ENCODE measurements around the gene USP44. TPM values are rescaled to one million over a fixed set of nuclear protein-coding genes. Genes with fewer than 3 reads are reported as not detected.
A peak's percentile ranks its signal among the peaks of the same experiment; 100 is the strongest.

The USP44 gene
- total RNA-seq = 10 to 100 TPM in 3 of 6 donors, 1 to 10 TPM in 3; 4.2 to 25.6 (median 11.5) TPM

GRCh38 chr12:95551305-95551704, at the start of gene USP44:
Gene USP44, minus strand, starts transcription at chr12:95551476. Its CDS starts 17,220 bp downstream, at chr12:95534256.
- DNase-seq = no peak
- H3K9me3 ChIP-seq = peaks cover 0 to 7% (median 2%) of the 10 kb centered on the region in 4 donors
- 60 to 65% methylated on average over 8 to 9 of the region's 9 CpGs for WGBS, 2 donors
- no peak within 1 kb of the TSS for H3K27ac ChIP-seq
- H3K36me3 ChIP-seq = no peaks in the 10 kb centered on the region
- H3K4me1 ChIP-seq = peaks cover 4 to 25% (median 6%) of the 10 kb centered on the region in 4 donors
- ATAC-seq (ENCODE audit: low FRiP score in 2 of 2) = no peak
- H3K27me3 ChIP-seq = peaks cover 0 to 12% (median 4%) of the 10 kb centered on the region in 4 donors
- no peak within 1 kb of the TSS for H3K4me3 ChIP-seq
- TF ChIP-seq CTCF (IDR thresholded peaks at IDR 0.05) (no peak), EP300 (IDR thresholded peaks at IDR 0.05) (no peak), POLR2A (IDR thresholded peaks at IDR 0.05) (no peak), POLR2AphosphoS5 (IDR thresholded peaks at IDR 0.05) (no peak)

GRCh38 chr12:95600567-95600966, 49.3 kb upstream of the USP44 start:
- Histone ChIP-seq H3K4me3 (no peak overlapping the region), H3K36me3 (no peaks in the 10 kb centered on the region), H3K27ac (no peak overlapping the region), H3K9me3 (no peaks in the 10 kb centered on the region), H3K4me1 (no peaks in the 10 kb centered on the region), H3K27me3 (no peaks in the 10 kb centered on the region)
- DNase-seq (no peak), ATAC-seq (ENCODE audit: low FRiP score in 2 of 2) (no peak)
- TF ChIP-seq POLR2AphosphoS5 (IDR thresholded peaks at IDR 0.05) = no peak
- TF ChIP-seq EP300 (IDR thresholded peaks at IDR 0.05) = no peak
- no peak for TF ChIP-seq CTCF (IDR thresholded peaks at IDR 0.05)
- no peak for TF ChIP-seq POLR2A (IDR thresholded peaks at IDR 0.05)
- WGBS, 2 donors = 92 to 94% methylated on average over 8 of the region's 8 CpGs

- Histone ChIP-seq H3K36me3 (no peaks in the 10 kb centered on the region), H3K27ac (no peak overlapping the region), H3K9me3 (no peaks in the 10 kb centered on the region), H3K4me3 (no peak overlapping the region), H3K4me1 (no peaks in the 10 kb centered on the region), H3K27me3 (no peaks in the 10 kb centered on the region)
- 89 to 94% methylated on average over 5 of the region's 5 CpGs for WGBS, 2 donors
- ATAC-seq (ENCODE audit: low FRiP score in 2 of 2) (no peak), DNase-seq (no peak)
- TF ChIP-seq CTCF (IDR thresholded peaks at IDR 0.05) (no peak), EP300 (IDR thresholded peaks at IDR 0.05) (no peak), POLR2AphosphoS5 (IDR thresholded peaks at IDR 0.05) (no peak), POLR2A (IDR thresholded peaks at IDR 0.05) (no peak)
Measured at GRCh38 chr12:95599880-95600279, 48.6 kb upstream of the USP44 start.

GRCh38 chr12:95594136-95594535, 42.9 kb upstream of the USP44 start:
- TF ChIP-seq EP300 (IDR thresholded peaks at IDR 0.05) = no peak
- no peak for TF ChIP-seq POLR2A (IDR thresholded peaks at IDR 0.05)
- no peak for TF ChIP-seq CTCF (IDR thresholded peaks at IDR 0.05)
- TF ChIP-seq POLR2AphosphoS5 (IDR thresholded peaks at IDR 0.05) = no peak
- H3K4me3 ChIP-seq = no peak overlapping the region
- no peak overlapping the region for H3K27ac ChIP-seq
- H3K4me1 ChIP-seq = no peaks in the 10 kb centered on the region
- WGBS, 2 donors = 69 to 84% methylated on average over 2 of the region's 2 CpGs
- no peaks in the 10 kb centered on the region for H3K36me3 ChIP-seq
- ATAC-seq (ENCODE audit: low FRiP score in 2 of 2) (no peak), DNase-seq (no peak)
- no peaks in the 10 kb centered on the region for H3K9me3 ChIP-seq
- H3K27me3 ChIP-seq = no peaks in the 10 kb centered on the region

- peak in 1 of 2 donors; percentile 74 for ATAC-seq (ENCODE audit: low FRiP score in 2 of 2)
- 56 to 59% methylated on average over 5 to 7 of the region's 7 CpGs for WGBS, 2 donors
- H3K4me3 ChIP-seq = no peak overlapping the region
- no peaks in the 10 kb centered on the region for H3K36me3 ChIP-seq
- H3K27me3 ChIP-seq = no peaks in the 10 kb centered on the region
- no peaks in the 10 kb centered on the region for H3K4me1 ChIP-seq
- H3K9me3 ChIP-seq = no peaks in the 10 kb centered on the region
- DNase-seq = no peak
- no peak for TF ChIP-seq CTCF (IDR thresholded peaks at IDR 0.05)
- no peak for TF ChIP-seq POLR2AphosphoS5 (IDR thresholded peaks at IDR 0.05)
- no peak for TF ChIP-seq POLR2A (IDR thresholded peaks at IDR 0.05)
- no peak for TF ChIP-seq EP300 (IDR thresholded peaks at IDR 0.05)
- H3K27ac ChIP-seq = no peak overlapping the region
Measured at GRCh38 chr12:95593266-95593871, 42.1 kb upstream of the USP44 start.
